HG03159 (cell line): Measurements from ENCODE around the gene SERPINE3.

ENCODE experiments used
- ATAC-seq: cut with Tn5 transposase; IDR thresholded peaks from one replicate; pipeline ENCODE4 v1.9.1; 2021; ENCODE audit warnings: mild to moderate bottlenecking, moderate library complexity; ENCODE audit not compliant: unreplicated experiment

Gene SERPINE3

DNA sequence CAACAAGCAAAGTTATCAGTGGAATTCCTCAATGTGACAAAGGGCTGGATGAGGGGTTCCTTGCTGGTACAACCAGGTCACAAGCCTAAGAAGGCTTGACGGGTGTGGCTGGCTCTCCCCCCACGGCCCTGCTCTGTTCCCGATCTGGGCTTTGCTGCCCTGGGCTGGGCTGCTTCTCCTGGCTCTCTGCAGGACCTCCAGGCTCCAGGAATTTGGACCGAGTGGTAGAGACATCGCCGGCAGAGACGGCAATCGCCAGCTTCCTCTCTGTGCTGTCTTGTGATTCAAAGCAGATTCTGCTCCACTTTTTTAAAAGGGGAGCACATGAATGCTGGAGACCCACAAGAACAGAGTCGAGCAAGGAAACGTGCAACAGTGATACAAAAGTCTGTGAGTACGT, at the start of gene SERPINE3:
Gene SERPINE3, plus strand, starts transcription at position 338 of the 400 bp plus-strand sequence. CDS start 1,401 bp downstream, outside the sequence.
- no peak for ATAC-seq

DNA sequence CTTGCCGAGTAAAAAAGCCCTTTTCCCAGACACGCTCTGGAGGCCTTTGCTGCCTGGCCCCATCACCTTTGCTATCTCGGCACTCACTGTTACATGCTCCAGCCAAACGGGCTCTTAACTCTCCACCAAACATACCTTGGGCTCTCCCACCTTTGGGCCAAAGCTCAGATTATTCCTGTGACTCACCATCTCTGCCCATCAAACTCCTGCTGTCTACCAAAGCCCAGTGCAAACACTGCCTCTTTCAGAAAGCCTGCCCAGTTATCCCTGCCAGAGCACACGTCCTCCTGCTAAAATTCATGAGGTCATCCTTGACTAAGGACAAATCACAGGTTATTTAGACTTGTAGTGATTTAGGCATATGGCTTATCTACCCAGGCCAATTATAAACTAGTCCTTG, 48.1 kb upstream of the SERPINE3 start:
- ATAC-seq: no peak

DNA sequence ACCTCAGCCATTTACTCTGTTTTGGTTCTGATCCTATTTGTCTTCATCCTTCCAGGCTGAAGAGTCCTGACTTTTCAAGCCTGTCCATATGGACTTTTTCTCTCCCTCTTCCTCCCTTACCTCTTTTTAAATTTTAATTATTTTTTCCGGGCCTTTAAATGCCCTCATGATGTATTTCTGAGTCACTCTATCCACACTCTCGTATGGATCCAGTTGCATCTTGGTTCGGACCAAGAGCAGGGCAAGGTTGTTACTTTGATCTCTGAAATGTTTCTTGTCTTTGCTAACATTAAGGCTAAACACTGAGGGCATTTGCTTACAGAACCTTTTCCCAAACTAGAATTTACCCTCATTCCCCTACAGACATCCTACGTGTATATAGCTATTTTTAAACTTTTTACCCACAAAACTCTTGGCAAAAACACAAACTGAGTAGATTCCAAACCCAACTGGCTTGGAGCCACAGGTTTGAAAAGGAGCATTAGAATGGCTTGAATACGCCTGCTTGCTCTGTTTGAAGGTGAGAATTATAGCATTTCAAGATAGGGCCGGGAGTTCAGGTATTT, 47.4 kb upstream of the SERPINE3 start:
- ATAC-seq: no peak

DNA sequence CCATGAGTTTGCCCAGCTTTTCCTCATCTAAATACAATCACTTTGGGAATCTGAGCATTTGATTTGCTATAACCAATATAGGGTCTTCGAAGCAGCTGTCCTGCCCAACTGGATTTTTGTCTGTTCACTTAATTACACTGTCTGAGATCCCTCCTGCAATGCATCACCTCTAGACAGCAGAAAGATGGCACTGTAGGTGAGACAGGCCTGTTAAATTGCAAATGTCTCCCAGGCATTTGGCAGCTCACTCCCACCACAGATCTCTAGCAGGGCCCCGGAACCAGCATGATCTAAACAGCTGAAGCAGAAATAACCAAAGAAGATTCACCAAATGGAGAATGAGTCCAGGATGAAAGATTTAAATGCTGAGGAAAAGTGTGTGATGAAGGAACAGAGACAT, 41.9 kb upstream of the SERPINE3 start:
- ATAC-seq: no peak

DNA sequence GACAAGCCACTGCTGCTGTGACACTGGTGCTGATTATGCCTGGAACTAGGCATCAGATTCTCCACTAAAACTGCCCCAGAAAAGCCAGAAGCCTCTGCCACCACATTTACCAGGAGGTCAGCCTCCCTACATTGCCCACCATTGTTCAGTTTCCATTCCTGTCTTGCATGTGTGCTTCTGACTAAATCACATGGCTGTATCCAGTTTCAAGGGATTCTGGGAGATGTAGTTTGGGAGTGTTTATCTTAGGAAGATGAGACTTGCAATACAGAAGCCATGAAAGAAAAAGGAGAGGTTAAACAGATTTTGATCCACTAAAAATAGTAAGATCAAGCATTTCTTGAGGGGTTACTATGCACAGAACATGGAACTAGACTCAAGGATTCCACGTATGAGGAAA, 40.7 kb upstream of the SERPINE3 start:
- no peak for ATAC-seq

DNA sequence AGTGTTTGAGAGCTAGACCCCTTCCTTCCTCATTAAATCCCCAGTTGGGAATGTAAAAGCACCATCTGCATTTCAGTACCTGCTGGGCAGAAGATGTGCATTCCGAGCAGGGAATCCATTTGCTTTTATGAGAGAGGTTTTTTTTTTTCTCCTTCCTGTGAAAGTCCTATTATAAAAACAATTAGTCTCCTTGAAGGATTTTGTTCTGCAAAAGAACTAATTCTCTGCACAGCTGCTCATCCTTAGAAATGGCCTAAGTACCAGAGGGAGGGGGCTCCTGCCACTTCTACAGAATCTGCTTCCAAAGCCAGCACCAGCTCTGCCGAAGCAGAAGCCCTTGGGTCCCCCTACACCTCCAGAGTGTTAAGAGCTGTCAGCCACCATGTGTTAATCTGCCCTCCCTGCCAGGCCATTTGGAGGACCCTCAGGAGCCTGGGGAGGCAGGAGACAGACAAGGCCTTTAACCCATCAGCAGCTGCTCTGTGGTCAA, 36.4 kb upstream of the SERPINE3 start:
- ATAC-seq: no peak

DNA sequence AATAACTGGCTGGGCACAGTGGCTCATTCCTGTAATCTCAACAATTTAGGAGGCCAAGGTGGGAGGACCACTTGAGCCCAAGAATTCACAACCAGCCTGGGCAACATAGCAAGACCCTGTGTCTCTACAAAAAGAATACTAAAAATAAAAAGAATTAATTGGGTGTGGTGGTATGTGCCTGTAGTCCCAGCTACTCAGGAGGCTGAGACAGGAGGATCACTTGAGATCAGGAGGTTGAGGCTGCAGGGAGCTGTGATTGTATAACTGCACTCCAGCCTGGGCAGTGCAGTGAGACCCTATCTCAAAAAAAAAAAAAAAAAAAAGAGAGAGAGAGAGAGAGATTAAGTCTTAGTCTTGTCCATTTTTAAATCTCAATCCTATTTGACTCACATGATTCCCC, 35.6 kb upstream of the SERPINE3 start:
- ATAC-seq: no peak

DNA sequence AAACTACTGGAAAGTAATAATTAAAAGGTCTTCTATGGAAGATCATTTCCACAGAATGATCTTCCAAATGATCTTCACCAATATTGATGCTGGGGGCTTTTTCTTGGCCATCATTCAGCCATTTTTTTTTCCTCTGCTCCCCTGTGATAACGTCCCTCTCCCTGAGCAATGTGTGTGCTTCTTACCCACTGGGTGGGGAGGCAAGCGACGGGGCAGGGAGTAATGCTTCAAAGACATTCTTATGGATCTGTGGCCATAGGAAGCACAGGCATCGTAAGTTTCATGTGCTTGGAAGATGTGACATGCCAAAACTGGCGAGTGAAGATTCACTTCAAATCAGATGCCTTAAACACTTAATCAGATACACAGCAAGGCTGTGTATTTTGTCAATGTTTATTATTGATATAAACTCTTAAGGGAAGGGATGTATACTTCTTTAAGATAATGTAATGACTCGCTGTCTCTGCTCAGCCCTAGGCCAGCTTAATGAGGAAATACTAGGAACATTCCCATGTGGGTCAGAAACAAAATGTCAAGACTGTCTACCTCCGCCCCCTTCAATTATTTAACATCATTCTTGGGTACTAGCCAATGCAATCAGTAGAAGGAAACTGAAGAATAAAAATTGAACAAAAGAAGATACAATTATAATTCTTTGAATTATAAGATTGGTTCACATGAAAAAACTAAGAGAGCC, 34.1 kb upstream of the SERPINE3 start:
- ATAC-seq: no peak

DNA sequence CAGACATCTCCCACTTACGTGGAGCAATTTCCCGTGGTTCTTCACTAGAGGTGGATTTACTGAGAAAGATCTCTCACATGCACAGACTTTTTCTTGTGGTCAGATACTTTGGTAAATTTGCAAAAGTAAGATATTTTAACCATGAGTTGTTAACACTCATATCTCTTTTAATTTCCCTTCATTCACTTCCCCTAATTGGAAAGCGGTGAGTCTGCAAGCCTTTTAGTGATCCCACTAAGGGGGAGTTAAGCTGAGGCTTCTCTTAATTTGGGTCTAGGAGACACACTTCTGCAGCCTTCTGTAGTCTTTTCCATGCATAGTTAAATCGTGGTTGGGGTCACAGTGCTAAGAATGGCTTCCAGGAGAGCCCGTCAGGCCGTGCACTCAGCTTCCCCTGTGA, 30.7 kb upstream of the SERPINE3 start:
- ATAC-seq: no peak

DNA sequence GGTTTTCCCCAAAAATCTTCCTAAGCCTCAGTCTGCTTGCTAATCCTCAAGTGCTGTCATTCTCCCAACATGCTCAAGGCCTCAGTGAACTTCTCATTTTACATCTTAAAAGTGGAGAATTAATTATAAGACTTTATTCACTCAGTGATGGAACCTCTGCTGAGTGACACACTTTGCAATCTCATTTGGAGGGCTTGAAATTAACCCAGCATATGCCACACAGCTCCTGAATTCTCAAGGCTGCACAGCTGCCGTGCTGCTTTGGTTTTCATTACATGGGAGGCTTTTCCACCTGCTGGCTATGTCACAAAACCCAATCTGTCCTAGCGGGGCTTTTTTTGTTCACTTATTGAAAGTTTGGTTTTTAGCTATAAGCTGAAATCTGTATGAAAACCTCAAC, 28.3 kb upstream of the SERPINE3 start:
- ATAC-seq: no peak

DNA sequence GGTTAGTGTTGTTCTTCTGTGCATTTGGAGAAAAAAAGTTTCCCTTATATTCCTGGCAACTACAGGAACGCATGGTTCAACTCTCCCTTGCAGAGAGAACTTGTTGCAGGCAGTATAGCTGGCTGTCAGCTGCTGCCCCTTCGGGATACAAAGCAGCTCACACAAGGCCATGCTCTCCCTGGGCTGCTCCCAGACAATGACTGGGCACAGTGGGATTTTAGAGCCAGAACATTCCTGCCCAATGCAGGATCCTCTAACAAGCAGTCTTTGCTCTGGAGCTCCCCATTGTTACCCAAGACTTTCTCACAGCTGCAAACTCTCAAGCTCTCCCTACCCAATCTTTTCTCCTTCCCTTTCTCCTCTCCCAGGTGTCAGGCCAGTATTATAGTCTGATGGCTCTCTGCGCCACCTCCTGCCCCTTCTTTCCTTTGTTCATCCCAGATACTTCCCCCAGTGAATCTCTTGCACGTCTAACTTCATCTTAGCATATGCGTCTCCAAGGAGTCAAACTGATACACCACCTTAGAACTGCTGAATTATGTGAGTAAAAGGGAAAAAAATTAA, 27.5 kb upstream of the SERPINE3 start:
- ATAC-seq: no peak

DNA sequence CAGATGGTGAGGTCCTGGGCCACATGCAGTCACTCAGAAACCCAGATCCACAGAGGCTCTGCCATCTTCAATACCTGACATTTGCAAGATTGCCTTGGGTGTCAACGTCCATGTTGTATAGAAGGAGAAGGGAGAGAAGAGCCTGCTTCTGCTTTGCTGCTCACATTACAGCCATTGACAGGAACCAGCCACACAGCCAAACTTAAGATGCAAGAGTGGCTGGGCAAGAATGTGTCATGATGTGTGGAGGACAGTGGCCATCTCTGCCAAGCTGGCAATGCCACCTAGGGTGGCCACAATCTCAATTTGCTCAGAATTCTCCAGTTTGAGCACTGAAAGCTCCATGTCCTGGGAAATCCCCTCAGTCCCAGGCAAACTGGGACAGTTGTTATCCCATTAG, 25.9 kb upstream of the SERPINE3 start:
- ATAC-seq: no peak

DNA sequence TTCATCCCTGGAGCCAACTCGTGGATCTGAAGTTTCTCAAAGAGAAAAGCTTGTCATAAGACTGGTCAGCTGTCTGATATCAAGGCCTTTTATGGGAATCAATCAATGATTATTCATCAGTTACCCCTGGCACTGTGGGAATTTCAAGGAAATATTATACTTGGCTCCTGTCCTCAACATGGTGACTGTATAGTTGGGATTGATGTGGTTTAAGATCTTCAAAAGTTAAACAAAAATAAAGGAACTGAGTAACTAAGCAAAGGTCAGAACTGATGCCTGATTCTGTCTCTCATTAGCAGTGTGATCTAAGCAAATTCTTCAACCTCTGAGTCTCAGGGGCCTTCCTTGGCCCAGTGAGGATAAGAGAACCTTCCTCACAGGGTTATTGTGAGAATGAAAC, 22.2 kb upstream of the SERPINE3 start:
- no peak for ATAC-seq

DNA sequence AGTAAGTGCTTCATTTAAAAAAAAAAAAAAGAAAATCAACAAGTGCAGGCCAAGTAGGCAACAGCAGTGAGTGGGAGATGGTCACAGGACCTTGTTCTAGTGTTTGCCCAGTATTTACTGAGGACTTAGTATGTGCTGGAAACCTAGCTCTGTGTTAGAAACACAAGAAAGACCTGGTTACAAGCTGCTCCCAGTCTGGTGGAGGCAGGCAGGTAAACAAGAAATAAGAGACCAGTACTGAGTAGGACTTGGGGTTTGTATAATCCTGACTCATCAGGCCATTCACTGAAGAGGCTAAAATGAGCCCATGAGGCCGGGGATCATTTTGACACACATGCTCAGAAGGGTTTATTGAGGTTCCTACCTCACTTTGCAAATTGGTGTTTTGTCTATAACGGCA, 21.5 kb upstream of the SERPINE3 start:
- no peak for ATAC-seq

DNA sequence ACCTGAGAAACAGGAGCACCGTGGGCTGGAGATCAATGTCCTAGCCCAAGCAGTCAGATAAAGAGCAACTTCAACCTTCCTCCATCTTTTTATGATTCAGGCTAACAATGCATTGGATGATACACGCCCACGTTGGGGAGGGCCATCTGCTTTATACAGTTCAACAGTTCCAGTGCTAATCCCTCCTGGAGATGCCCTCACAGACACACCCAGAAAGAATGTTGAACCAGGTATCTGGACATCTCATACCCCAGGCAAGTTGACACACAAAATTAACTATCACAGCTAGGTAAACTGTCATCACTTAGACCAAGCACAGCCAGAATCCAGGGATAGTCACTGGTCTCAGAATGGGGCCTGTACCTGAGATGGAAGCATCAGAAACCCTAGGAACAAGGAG, 20.6 kb upstream of the SERPINE3 start:
- no peak for ATAC-seq

DNA sequence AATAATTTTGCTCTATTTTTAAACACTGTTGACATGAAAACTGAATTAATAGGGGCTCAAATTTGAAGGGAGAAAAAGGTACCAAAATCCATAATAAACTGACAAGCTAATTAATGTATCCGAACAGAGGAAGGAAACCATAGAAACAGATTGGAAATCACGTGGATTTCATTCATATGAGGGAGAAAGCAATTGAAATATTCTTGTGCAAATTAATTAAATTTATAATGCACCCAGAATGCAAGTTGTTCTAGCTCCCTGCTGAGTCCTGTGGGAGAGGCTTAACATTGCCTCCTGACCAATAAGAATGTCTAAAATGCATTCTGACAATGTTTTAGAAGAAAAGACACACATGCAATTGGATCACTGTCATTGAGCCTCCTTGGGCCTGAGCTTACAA, 17.7 kb upstream of the SERPINE3 start:
- no peak for ATAC-seq

DNA sequence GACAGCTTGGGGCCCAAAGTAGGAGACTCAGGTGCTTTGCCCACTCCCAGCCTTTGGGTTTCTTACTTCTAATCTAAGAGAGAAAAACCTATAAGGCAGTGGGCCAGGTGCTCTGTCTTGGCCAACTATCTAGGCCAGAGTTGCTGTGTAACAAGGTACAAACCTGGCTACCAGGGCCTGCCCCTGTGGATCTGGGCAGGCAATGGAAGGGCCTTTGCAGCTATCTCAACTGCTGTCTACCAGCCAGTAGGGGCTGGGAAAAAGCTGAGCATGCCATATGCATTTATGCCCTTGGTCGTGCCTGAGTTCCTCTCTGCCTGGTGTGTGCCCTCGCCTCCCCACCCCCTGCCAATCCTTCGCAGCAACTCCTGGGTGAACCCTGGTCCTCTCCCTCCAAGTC, 16.7 kb upstream of the SERPINE3 start:
- no peak for ATAC-seq

DNA sequence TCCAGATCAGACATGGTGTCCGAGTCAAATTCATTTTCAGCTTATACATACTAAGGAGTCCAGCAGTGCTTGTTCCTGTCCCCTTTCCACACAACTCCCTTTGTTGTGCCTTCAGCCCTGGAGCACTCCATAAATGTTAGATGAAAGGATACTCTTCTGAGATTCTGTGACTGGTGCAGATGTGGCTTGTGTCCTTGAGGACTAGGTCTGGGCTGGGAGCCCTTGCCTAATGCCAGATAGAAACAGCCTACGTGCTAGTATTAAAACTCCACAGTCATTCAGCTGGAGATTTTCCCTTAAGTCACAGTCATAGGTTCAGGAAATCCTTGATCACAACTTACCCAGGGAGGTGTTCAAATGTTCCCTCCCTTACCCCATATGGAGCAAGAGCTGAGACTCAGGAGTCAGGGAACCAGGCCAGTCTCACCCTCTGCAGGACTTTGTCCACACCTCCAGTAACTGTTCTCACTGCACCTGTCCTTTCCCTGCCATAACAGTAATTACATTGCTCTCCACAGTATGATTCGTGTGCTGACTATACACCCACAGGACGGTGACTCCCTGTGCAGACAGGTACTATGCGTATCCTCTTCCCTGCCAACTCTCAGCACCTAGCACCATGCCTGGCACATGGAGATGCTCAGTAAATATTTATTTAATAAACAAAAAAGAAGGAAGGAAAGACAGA, 15.5 kb upstream of the SERPINE3 start:
- ATAC-seq: no peak

DNA sequence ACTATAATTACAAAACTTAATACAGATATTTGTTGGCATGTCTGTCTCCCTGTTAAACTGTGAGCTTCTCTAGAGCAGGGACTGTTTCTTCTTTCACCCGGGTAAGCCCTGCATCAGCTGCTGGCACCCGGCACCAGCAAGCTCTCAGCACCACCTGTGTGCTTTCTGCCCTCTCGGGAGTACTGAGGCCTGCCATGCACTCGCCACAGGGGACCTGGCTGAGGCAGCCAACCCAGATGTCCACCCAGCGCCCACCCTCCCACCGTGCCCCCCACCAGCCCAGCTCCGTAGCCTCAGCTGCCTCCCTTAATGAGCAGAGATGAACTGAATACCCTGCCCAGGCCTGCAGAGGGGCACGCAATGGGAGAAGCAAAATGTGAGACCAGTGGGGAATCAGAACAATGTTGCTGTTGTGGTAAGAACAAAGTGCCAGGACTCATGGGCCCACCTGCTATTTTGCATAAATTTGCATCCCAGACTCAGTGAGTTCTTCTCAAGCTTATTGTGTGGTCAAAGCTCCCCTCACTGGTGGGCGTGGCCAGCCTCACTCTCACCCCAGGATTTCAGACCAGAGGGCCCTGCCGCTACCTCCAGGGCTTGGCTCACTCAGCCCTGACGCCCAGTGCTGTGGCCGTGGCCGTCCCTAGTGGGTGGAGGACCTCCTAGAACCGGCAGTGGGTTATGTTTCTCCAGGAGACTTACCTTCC, 14.6 kb upstream of the SERPINE3 start:
- ATAC-seq: peak; percentile 52

DNA sequence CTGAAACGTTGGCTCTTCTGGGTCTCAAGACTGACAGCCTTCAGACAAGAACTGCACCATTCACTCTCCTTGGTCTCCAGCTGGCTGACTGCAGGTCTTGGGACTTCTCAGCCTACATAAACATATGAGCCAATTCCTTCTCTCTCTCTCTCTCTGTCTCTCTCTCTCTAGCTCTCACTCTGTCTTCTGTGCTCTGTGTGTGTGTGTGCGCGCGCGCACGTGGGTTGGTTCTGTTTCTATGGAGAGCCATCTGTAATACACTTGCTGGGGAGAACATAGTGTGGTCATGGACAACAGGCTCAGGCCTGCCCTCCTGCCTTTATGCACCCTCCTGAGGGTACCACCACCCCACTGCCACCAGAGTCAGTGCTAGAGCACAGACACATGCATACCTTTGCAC, 13.7 kb upstream of the SERPINE3 start:
- ATAC-seq: no peak

DNA sequence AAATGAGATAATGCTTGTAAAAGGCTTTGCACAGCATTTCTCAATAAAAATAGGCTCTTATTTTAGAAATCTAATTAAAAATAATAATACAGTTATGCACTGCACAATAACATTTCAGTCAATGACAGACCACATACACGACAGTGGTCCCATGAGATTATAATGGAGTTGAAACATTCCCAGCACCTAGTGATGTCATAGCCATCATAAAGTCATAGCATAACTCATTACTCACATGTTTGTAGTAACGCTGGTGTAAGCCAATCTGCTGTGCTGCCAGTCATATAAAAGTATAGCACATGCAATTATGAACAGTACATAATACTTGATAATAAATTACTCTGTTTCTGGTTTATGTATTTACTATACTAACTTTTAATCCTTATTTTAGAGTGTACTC, 12.7 kb upstream of the SERPINE3 start:
- ATAC-seq: no peak
